GM18511 (cell line): ENCODE data around the gene PRKCB.

Source experiments
- ATAC-seq: cut with Tn5 transposase; IDR thresholded peaks from one replicate; pipeline ENCODE4 v1.9.1; 2021; ENCODE audit warnings: mild to moderate bottlenecking, moderate library complexity; ENCODE audit not compliant: unreplicated experiment

The PRKCB gene

GRCh38 chr16:23835390-23836077, at the start of gene PRKCB:
TSS of gene PRKCB (plus strand) at chr16:23835983.
- ATAC-seq, result peak; percentile 82

- ATAC-seq, result no peak
Measured at GRCh38 chr16:23786964-23787561, 48.7 kb upstream of the PRKCB start.

- no peak for ATAC-seq
Measured at GRCh38 chr16:23788685-23789084, 47.1 kb upstream of the PRKCB start.

- ATAC-seq, result no peak
Measured at GRCh38 chr16:23795378-23795777, 40.4 kb upstream of the PRKCB start.

GRCh38 chr16:23796941-23797340, 38.8 kb upstream of the PRKCB start:
- ATAC-seq, result no peak

- no peak for ATAC-seq
Measured at GRCh38 chr16:23801378-23801777, 34.4 kb upstream of the PRKCB start.

- ATAC-seq, result no peak
Measured at GRCh38 chr16:23802776-23803175, 33.0 kb upstream of the PRKCB start.

- ATAC-seq, result no peak
Measured at GRCh38 chr16:23803591-23804123, 32.1 kb upstream of the PRKCB start.

- no peak for ATAC-seq
Measured at GRCh38 chr16:23807028-23807427, 28.8 kb upstream of the PRKCB start.

GRCh38 chr16:23821467-23821866, 14.3 kb upstream of the PRKCB start:
- ATAC-seq, result no peak

GRCh38 chr16:23821875-23822688, 13.7 kb upstream of the PRKCB start:
- no peak for ATAC-seq

- ATAC-seq, result no peak
Measured at GRCh38 chr16:23823475-23824384, 12.1 kb upstream of the PRKCB start.

GRCh38 chr16:23824909-23825308, 10.9 kb upstream of the PRKCB start:
- no peak for ATAC-seq

GRCh38 chr16:23826528-23827045, 9.2 kb upstream of the PRKCB start:
- peak; percentile 88 for ATAC-seq

- ATAC-seq, result peak; percentile 65
Measured at GRCh38 chr16:23827057-23827456, 8.7 kb upstream of the PRKCB start.

- ATAC-seq, result no peak
Measured at GRCh38 chr16:23829454-23829853, 6.3 kb upstream of the PRKCB start.

- no peak for ATAC-seq
Measured at GRCh38 chr16:23830276-23830675, 5.5 kb upstream of the PRKCB start.

GRCh38 chr16:23832882-23833281, 2.9 kb upstream of the PRKCB start:
- ATAC-seq, result no peak

- ATAC-seq, result no peak
Measured at GRCh38 chr16:23833504-23833903, 2.3 kb upstream of the PRKCB start.

- no peak for ATAC-seq
Measured at GRCh38 chr16:23833960-23834685, 1.7 kb upstream of the PRKCB start.
